ENCODE measurements around the gene WDR70. TPM values are rescaled to one million over a fixed set of nuclear protein-coding genes. Genes with fewer than 3 reads are reported as not detected.

Gene WDR70
- total and polyA plus RNA-seq, 4 donors = 4.0 to 17.7 (median 14.5) TPM

GRCh38 chr5:37740331-37741066 lies 361.4 kb downstream of the WDR70 start:
- no peak overlapping the region for H3K27ac ChIP-seq (ENCODE audit: low read depth in 1 of 2, low read length in 2 of 2)
- H3K9ac ChIP-seq (ENCODE audit: low read depth in 1 of 2, low read length in 2 of 2) = no peak overlapping the region
- DNase-seq (ENCODE audit: low spot score) = no peak
- H3K4me1 ChIP-seq (ENCODE audit: control insufficient read depth in 4 of 4, insufficient read depth in 4 of 4, low read length in 3 of 4) = peaks cover 0 to 11% (median 6%) of the 10 kb centered on the region in 4 donors
- H3K36me3 ChIP-seq (ENCODE audit: control insufficient read depth in 4 of 4, insufficient read depth in 3 of 4, low read depth in 1 of 4, low read length in 3 of 4) = no peaks in the 10 kb centered on the region
- no peak overlapping the region for H3K4me3 ChIP-seq (ENCODE audit: low read depth in 1 of 3, low read length in 3 of 3)
- TF ChIP-seq GABPA (IDR thresholded peaks at IDR 0.05 in 1 of 2, conservative IDR thresholded peaks at IDR 0.05 in 1 of 2) (no peak), REST (IDR thresholded peaks at IDR 0.05) (peak; percentile 24)
- no peaks in the 10 kb centered on the region for H3K27me3 ChIP-seq (ENCODE audit: control insufficient read depth in 4 of 4, insufficient read depth in 4 of 4, low read length in 3 of 4)
- H3K9me3 ChIP-seq (ENCODE audit: control insufficient read depth in 4 of 4, low read length in 3 of 4) = no peaks in the 10 kb centered on the region

- Histone ChIP-seq H3K9ac (ENCODE audit: low read depth in 1 of 2, low read length in 2 of 2) (no peak overlapping the region), H3K36me3 (ENCODE audit: control insufficient read depth in 4 of 4, insufficient read depth in 3 of 4, low read depth in 1 of 4, low read length in 3 of 4) (no peaks in the 10 kb centered on the region), H3K27ac (ENCODE audit: low read depth in 1 of 2, low read length in 2 of 2) (no peak overlapping the region), H3K27me3 (ENCODE audit: control insufficient read depth in 4 of 4, insufficient read depth in 4 of 4, low read length in 3 of 4) (no peaks in the 10 kb centered on the region), H3K4me3 (ENCODE audit: low read depth in 1 of 3, low read length in 3 of 3) (no peak overlapping the region), H3K9me3 (ENCODE audit: control insufficient read depth in 4 of 4, low read length in 3 of 4) (no peaks in the 10 kb centered on the region), H3K4me1 (ENCODE audit: control insufficient read depth in 4 of 4, insufficient read depth in 4 of 4, low read length in 3 of 4) (peaks cover 0 to 11% (median 6%) of the 10 kb centered on the region in 4 donors)
- no peak for DNase-seq (ENCODE audit: low spot score)
- no peak for TF ChIP-seq GABPA (IDR thresholded peaks at IDR 0.05 in 1 of 2, conservative IDR thresholded peaks at IDR 0.05 in 1 of 2)
- TF ChIP-seq RAD21 (IDR thresholded peaks at IDR 0.05) = no peak
- TF ChIP-seq HNF4G (IDR thresholded peaks at IDR 0.05) = no peak
- no peak for TF ChIP-seq CTCF (IDR thresholded peaks at IDR 0.05; ENCODE audit: low read depth, low read length, missing input control)
- no peak for TF ChIP-seq FOXA1 (IDR thresholded peaks at IDR 0.05)
- no peak for TF ChIP-seq REST (IDR thresholded peaks at IDR 0.05)
- no peak for TF ChIP-seq NR2F2 (IDR thresholded peaks at IDR 0.05)
- TF ChIP-seq SP1 (IDR thresholded peaks at IDR 0.05) = no peak
- no peak for TF ChIP-seq JUND (IDR thresholded peaks at IDR 0.05)
- TF ChIP-seq, protein P1, sequence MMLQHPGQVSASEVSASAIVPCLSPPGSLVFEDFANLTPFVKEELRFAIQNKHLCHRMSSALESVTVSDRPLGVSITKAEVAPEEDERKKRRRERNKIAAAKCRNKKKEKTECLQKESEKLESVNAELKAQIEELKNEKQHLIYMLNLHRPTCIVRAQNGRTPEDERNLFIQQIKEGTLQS (IDR thresholded peaks at IDR 0.05) = no peak
Measured at GRCh38 chr5:37742111-37742510, 363.0 kb downstream of the WDR70 start.

All from liver (tissue), 9 donors.